Uterus (tissue), 2 donors: Measurements from ENCODE around the gene SOX5.

Source experiments
- POLR2A ChIP-seq, 2 donors: fragments of 450-650 bp; IDR thresholded peaks; one replicate each; pipeline ENCODE4 v1.6.1; 2016; ENCODE audit warnings: antibody characterized with exemption in 2 of 2, mild to moderate bottlenecking in 1 of 2, moderate library complexity in 1 of 2
- TF ChIP-seq, protein P1 (sequence below), 4 experiments: fragments of 200-600 bp in 2 of 4; fragments of 450-650 bp in 2 of 4; sonication (generic) in 2 of 4; IDR thresholded peaks; one replicate each; pipeline ENCODE4 v1.5.1; 2016 to 2019; ENCODE audit warnings: antibody characterized with exemption in 4 of 4, mild to moderate bottlenecking in 2 of 4, moderate library complexity in 1 of 4

DNA sequence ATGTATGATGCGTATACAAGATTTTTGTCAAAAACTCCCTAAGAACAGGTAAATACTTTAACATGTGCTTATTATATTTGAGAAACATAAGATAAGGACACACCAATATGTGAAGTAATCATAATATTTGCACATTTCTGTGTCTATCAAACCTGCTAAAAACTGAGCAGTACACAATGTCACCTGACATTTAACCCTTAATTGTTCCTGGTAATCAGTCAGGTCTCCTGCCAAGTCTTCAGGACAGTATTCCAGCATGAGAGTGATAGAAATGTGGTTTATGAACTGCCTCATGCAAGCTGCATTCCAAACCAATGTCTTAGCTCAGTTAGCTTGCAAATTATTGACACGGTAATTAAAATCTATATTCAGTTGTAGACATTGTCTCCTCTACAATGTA lies 4.2 kb downstream of the SOX5 start:
- TF ChIP-seq, protein P1, sequence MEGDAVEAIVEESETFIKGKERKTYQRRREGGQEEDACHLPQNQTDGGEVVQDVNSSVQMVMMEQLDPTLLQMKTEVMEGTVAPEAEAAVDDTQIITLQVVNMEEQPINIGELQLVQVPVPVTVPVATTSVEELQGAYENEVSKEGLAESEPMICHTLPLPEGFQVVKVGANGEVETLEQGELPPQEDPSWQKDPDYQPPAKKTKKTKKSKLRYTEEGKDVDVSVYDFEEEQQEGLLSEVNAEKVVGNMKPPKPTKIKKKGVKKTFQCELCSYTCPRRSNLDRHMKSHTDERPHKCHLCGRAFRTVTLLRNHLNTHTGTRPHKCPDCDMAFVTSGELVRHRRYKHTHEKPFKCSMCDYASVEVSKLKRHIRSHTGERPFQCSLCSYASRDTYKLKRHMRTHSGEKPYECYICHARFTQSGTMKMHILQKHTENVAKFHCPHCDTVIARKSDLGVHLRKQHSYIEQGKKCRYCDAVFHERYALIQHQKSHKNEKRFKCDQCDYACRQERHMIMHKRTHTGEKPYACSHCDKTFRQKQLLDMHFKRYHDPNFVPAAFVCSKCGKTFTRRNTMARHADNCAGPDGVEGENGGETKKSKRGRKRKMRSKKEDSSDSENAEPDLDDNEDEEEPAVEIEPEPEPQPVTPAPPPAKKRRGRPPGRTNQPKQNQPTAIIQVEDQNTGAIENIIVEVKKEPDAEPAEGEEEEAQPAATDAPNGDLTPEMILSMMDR (IDR thresholded peaks at IDR 0.05) = no peak
- no peak for TF ChIP-seq POLR2A (IDR thresholded peaks at IDR 0.05)
